Activated CD4-positive, alpha-beta memory T cell treated with anti-CD3 and anti-CD28 coated beads, Interleukin-2, amount 10 ng/mL, durations not matched to agents 7 days and 5 days (primary cell): ENCODE data around the gene STK32B. TPM values are rescaled to one million over a fixed set of nuclear protein-coding genes. Genes with fewer than 3 reads are reported as not detected.
"Not testable (repeated sequence)": the region's sequence is repeated elsewhere in the genome, so short reads cannot be mapped to it uniquely, and the experiment has no call there.

Experiments used
- CTCF ChIA-PET: fragments of 350-600 bp; sonication (Branson Sonifier 250); formaldehyde crosslinking; loops from one replicate; lab custom pipeline; 2021; ENCODE audit warnings: antibody characterized with exemption, inconsistent platforms; lab: Charles Lee
- POLR2A ChIA-PET: fragments of 350-600 bp; sonication (Branson Sonifier 250); formaldehyde crosslinking; loops from one replicate; lab custom pipeline; 2021; ENCODE audit warnings: antibody characterized with exemption; lab: Charles Lee
- DNase-seq: peaks from one replicate; pipeline ENCODE4 v3.0.0-alpha.2; 2020
- H3K27ac Mint-ChIP-seq: one replicate; pipeline ENCODE4 v1.8.0; 2021; ENCODE audit warnings: mild to moderate bottlenecking, mixed read lengths
- H3K27me3 Mint-ChIP-seq: one replicate; pipeline ENCODE4 v1.8.0; 2021; ENCODE audit warnings: mixed read lengths
- H3K36me3 Mint-ChIP-seq: one replicate; pipeline ENCODE4 v1.8.0; 2021; ENCODE audit warnings: low read depth, mixed read lengths
- H3K4me1 Mint-ChIP-seq: one replicate; pipeline ENCODE4 v1.8.0; 2021; ENCODE audit warnings: mixed read lengths
- H3K4me3 Mint-ChIP-seq: one replicate; pipeline ENCODE4 v1.8.0; 2021; ENCODE audit warnings: mild to moderate bottlenecking, mixed read lengths
- H3K9me3 Mint-ChIP-seq: one replicate; pipeline ENCODE4 v1.8.0; 2021; ENCODE audit warnings: mixed read lengths
- total RNA-seq, 2 experiments: library from RNA; stranded (reverse); gene quantifications; one replicate each; pipeline ENCODE4 v1.2.3, GENCODE V29; 2021

Gene STK32B
- total RNA-seq, 2 experiments from 2014 or later: not detected

GRCh38 chr4:5266991-5267390 is 215.7 kb downstream of the STK32B start:
- H3K36me3 Mint-ChIP-seq: no peaks in the 10 kb centered on the region
- no peak for DNase-seq
- H3K9me3 Mint-ChIP-seq: no peaks in the 10 kb centered on the region
- CTCF ChIA-PET: no interaction called here
- no peak overlapping the region for H3K27ac Mint-ChIP-seq
- no peaks in the 10 kb centered on the region for H3K4me1 Mint-ChIP-seq
- POLR2A ChIA-PET: interaction anchor here (0.6 kb wide), 1 partner anchor 17 kb away, joined by 3 read pairs; no protein-coding TSS in a partner anchor
- H3K4me3 Mint-ChIP-seq: no peak overlapping the region
- H3K27me3 Mint-ChIP-seq: no peaks in the 10 kb centered on the region

GRCh38 chr4:5267408-5267807 is 216.1 kb downstream of the STK32B start:
- DNase-seq: no peak
- H3K27me3 Mint-ChIP-seq: no peaks in the 10 kb centered on the region
- ChIA-PET POLR2A (interaction anchor here (0.6 kb wide), 1 partner anchor 17 kb away, joined by 3 read pairs; no protein-coding TSS in a partner anchor), CTCF (no interaction called here)
- no peaks in the 10 kb centered on the region for H3K4me1 Mint-ChIP-seq
- H3K27ac Mint-ChIP-seq: no peak overlapping the region
- H3K36me3 Mint-ChIP-seq: no peaks in the 10 kb centered on the region
- no peak overlapping the region for H3K4me3 Mint-ChIP-seq
- H3K9me3 Mint-ChIP-seq: no peaks in the 10 kb centered on the region

GRCh38 chr4:5276475-5277075 is 225.3 kb downstream of the STK32B start:
- H3K4me1 Mint-ChIP-seq: no peaks in the 10 kb centered on the region
- H3K27ac Mint-ChIP-seq: no peak overlapping the region
- H3K27me3 Mint-ChIP-seq: no peaks in the 10 kb centered on the region
- CTCF ChIA-PET: no interaction called here
- H3K36me3 Mint-ChIP-seq: no peaks in the 10 kb centered on the region
- POLR2A ChIA-PET: no interaction called here
- DNase-seq: no peak
- H3K4me3 Mint-ChIP-seq: no peak overlapping the region
- H3K9me3 Mint-ChIP-seq: peaks cover 3% of the 10 kb centered on the region

GRCh38 chr4:5277079-5277478 is 225.8 kb downstream of the STK32B start:
- no peaks in the 10 kb centered on the region for H3K36me3 Mint-ChIP-seq
- peaks cover 3% of the 10 kb centered on the region for H3K9me3 Mint-ChIP-seq
- H3K27ac Mint-ChIP-seq: no peak overlapping the region
- no peak overlapping the region for H3K4me3 Mint-ChIP-seq
- ChIA-PET CTCF (no interaction called here), POLR2A (no interaction called here)
- no peak for DNase-seq
- no peaks in the 10 kb centered on the region for H3K27me3 Mint-ChIP-seq
- H3K4me1 Mint-ChIP-seq: no peaks in the 10 kb centered on the region

GRCh38 chr4:5278213-5278612 is 226.9 kb downstream of the STK32B start:
- peaks cover 3% of the 10 kb centered on the region for H3K9me3 Mint-ChIP-seq
- CTCF ChIA-PET: no interaction called here
- POLR2A ChIA-PET: no interaction called here
- no peak overlapping the region for H3K4me3 Mint-ChIP-seq
- H3K4me1 Mint-ChIP-seq: no peaks in the 10 kb centered on the region
- no peak overlapping the region for H3K27ac Mint-ChIP-seq
- no peak for DNase-seq
- H3K36me3 Mint-ChIP-seq: no peaks in the 10 kb centered on the region
- no peaks in the 10 kb centered on the region for H3K27me3 Mint-ChIP-seq

GRCh38 chr4:5280069-5280468 is 228.8 kb downstream of the STK32B start:
- H3K27ac Mint-ChIP-seq, H3K27me3 Mint-ChIP-seq, H3K4me3 Mint-ChIP-seq, POLR2A ChIA-PET, H3K4me1 Mint-ChIP-seq, CTCF ChIA-PET, H3K36me3 Mint-ChIP-seq, H3K9me3 Mint-ChIP-seq, DNase-seq: not testable (repeated sequence)

- POLR2A ChIA-PET: no interaction called here
- Mint-ChIP-seq H3K9me3 (no peaks in the 10 kb centered on the region), H3K4me3 (no peak overlapping the region), H3K27ac (no peak overlapping the region), H3K27me3 (no peaks in the 10 kb centered on the region), H3K36me3 (no peaks in the 10 kb centered on the region), H3K4me1 (no peaks in the 10 kb centered on the region)
- no peak for DNase-seq
- CTCF ChIA-PET: no interaction called here
These were observed 229.5 kb downstream of the STK32B start for GRCh38 chr4:5280828-5281227.

- no peak for DNase-seq
- POLR2A ChIA-PET: interaction anchor here (1.1 kb wide), 1 partner anchor 16 kb away, joined by 3 read pairs; no protein-coding TSS in a partner anchor
- H3K4me1 Mint-ChIP-seq: no peaks in the 10 kb centered on the region
- H3K27me3 Mint-ChIP-seq: no peaks in the 10 kb centered on the region
- no peaks in the 10 kb centered on the region for H3K36me3 Mint-ChIP-seq
- no peak overlapping the region for H3K4me3 Mint-ChIP-seq
- H3K27ac Mint-ChIP-seq: no peak overlapping the region
- CTCF ChIA-PET: no interaction called here
- H3K9me3 Mint-ChIP-seq: no peaks in the 10 kb centered on the region
These were observed 232.6 kb downstream of the STK32B start for GRCh38 chr4:5283837-5284236.

GRCh38 chr4:5284517-5284916 is 233.2 kb downstream of the STK32B start:
- no peak for DNase-seq
- Mint-ChIP-seq H3K27me3 (no peaks in the 10 kb centered on the region), H3K27ac (no peak overlapping the region), H3K36me3 (no peaks in the 10 kb centered on the region), H3K4me1 (no peaks in the 10 kb centered on the region), H3K9me3 (no peaks in the 10 kb centered on the region), H3K4me3 (no peak overlapping the region)
- ChIA-PET CTCF (no interaction called here), POLR2A (interaction anchor here (1.1 kb wide), 1 partner anchor 17 kb away, joined by 3 read pairs; no protein-coding TSS in a partner anchor)

GRCh38 chr4:5292101-5292500 is 240.8 kb downstream of the STK32B start:
- CTCF ChIA-PET: no interaction called here
- Mint-ChIP-seq H3K4me3 (no peak overlapping the region), H3K27ac (no peak overlapping the region), H3K4me1 (no peaks in the 10 kb centered on the region), H3K27me3 (no peaks in the 10 kb centered on the region), H3K9me3 (no peaks in the 10 kb centered on the region), H3K36me3 (no peaks in the 10 kb centered on the region)
- DNase-seq: no peak
- POLR2A ChIA-PET: no interaction called here

GRCh38 chr4:5298000-5298787 is 246.9 kb downstream of the STK32B start:
- H3K4me3 Mint-ChIP-seq, POLR2A ChIA-PET, H3K9me3 Mint-ChIP-seq, H3K27ac Mint-ChIP-seq, H3K27me3 Mint-ChIP-seq, DNase-seq, H3K4me1 Mint-ChIP-seq, CTCF ChIA-PET, H3K36me3 Mint-ChIP-seq: not testable (repeated sequence)

GRCh38 chr4:5300283-5300682 is 249.0 kb downstream of the STK32B start:
- Mint-ChIP-seq H3K4me3 (no peak overlapping the region), H3K9me3 (peaks cover 3% of the 10 kb centered on the region), H3K4me1 (no peaks in the 10 kb centered on the region), H3K36me3 (no peaks in the 10 kb centered on the region), H3K27ac (no peak overlapping the region), H3K27me3 (no peaks in the 10 kb centered on the region)
- POLR2A ChIA-PET: no interaction called here
- DNase-seq: no peak
- CTCF ChIA-PET: no interaction called here

GRCh38 chr4:5307928-5308327 is 256.6 kb downstream of the STK32B start:
- no peaks in the 10 kb centered on the region for H3K4me1 Mint-ChIP-seq
- no peaks in the 10 kb centered on the region for H3K36me3 Mint-ChIP-seq
- no peak for DNase-seq
- ChIA-PET CTCF (no interaction called here), POLR2A (no interaction called here)
- no peak overlapping the region for H3K4me3 Mint-ChIP-seq
- peaks cover 2% of the 10 kb centered on the region for H3K9me3 Mint-ChIP-seq
- H3K27me3 Mint-ChIP-seq: no peaks in the 10 kb centered on the region
- no peak overlapping the region for H3K27ac Mint-ChIP-seq

GRCh38 chr4:5322321-5322720 is 271.0 kb downstream of the STK32B start:
- Mint-ChIP-seq H3K4me1 (no peaks in the 10 kb centered on the region), H3K4me3 (no peak overlapping the region), H3K9me3 (no peaks in the 10 kb centered on the region), H3K27ac (no peak overlapping the region), H3K27me3 (no peaks in the 10 kb centered on the region), H3K36me3 (no peaks in the 10 kb centered on the region)
- DNase-seq: no peak
- ChIA-PET POLR2A (no interaction called here), CTCF (no interaction called here)
